Measurements from ENCODE around the gene SLC26A1. TPM values are rescaled to one million over a fixed set of nuclear protein-coding genes. Genes with fewer than 3 reads are reported as not detected.

SLC26A1 gene
- total and polyA plus RNA-seq, 2 donors (not counting 3 experiments of a cell fraction or from before 2014, with no cell fraction given): 0.10 TPM; not detected in 1

- CTCF ChIA-PET: no interaction called here
These were observed 34.4 kb downstream of the SLC26A1 start for GRCh38 chr4:958696-959337.

More at GRCh38 chr4:958696-959337, 34.4 kb downstream of the SLC26A1 start:
- intact Hi-C loops (cut with micrococcal nuclease) (no loop called here), dilution Hi-C loops (cut with MboI; ENCODE audit: extremely low pct_ligation_motif_present, low sequenced_read_pairs) (no loop called here)
- no peak for TF ChIP-seq POLR2A (IDR thresholded peaks at IDR 0.05; ENCODE audit: low read depth, low read length)
- no peak for TF ChIP-seq GATA2 (IDR thresholded peaks at IDR 0.05; ENCODE audit: insufficient read depth, insufficient read length, low read depth, low read length)
- no peak for TF ChIP-seq EZH2 (IDR thresholded peaks at IDR 0.05; ENCODE audit: borderline replicate concordance, low read depth, low read length, severe bottlenecking)
- no peak for TF ChIP-seq FOS (IDR thresholded peaks at IDR 0.05; ENCODE audit: borderline replicate concordance, insufficient read depth, low read length)
- TF ChIP-seq, protein P1, sequence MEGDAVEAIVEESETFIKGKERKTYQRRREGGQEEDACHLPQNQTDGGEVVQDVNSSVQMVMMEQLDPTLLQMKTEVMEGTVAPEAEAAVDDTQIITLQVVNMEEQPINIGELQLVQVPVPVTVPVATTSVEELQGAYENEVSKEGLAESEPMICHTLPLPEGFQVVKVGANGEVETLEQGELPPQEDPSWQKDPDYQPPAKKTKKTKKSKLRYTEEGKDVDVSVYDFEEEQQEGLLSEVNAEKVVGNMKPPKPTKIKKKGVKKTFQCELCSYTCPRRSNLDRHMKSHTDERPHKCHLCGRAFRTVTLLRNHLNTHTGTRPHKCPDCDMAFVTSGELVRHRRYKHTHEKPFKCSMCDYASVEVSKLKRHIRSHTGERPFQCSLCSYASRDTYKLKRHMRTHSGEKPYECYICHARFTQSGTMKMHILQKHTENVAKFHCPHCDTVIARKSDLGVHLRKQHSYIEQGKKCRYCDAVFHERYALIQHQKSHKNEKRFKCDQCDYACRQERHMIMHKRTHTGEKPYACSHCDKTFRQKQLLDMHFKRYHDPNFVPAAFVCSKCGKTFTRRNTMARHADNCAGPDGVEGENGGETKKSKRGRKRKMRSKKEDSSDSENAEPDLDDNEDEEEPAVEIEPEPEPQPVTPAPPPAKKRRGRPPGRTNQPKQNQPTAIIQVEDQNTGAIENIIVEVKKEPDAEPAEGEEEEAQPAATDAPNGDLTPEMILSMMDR (IDR thresholded peaks at IDR 0.05; ENCODE audit: extremely low read depth in 1 of 2, insufficient read depth in 1 of 2, low read depth in 1 of 2, low read length in 2 of 2): no peak
- TF ChIP-seq POLR2AphosphoS5 (IDR thresholded peaks at IDR 0.05; ENCODE audit: insufficient read depth, low read depth, low read length): no peak
- TF ChIP-seq MYC (IDR thresholded peaks at IDR 0.05; ENCODE audit: low read depth, low read length): no peak
- no peak for TF ChIP-seq JUN (IDR thresholded peaks at IDR 0.05; ENCODE audit: borderline replicate concordance, insufficient read depth, insufficient read length, low read depth)
- no peak for TF ChIP-seq MAX (IDR thresholded peaks at IDR 0.05; ENCODE audit: insufficient read depth, insufficient read length)
- H3K9me1 ChIP-seq (replicated peaks; ENCODE audit: control insufficient read depth, extremely low read depth, insufficient read depth, low read length): no peaks in the 10 kb centered on the region
- no peak for FAIRE-seq
- BruUV-seq (replicated peaks): no TSS peak
- peaks cover 0 to 15% of the 10 kb centered on the region in 2 experiments for H3K36me3 ChIP-seq (ENCODE audit: control insufficient read depth in 2 of 2, extremely low read depth in 1 of 2, insufficient read depth in 2 of 2, low read length in 2 of 2)
- no peaks in the 10 kb centered on the region for H4K20me1 ChIP-seq (replicated peaks; ENCODE audit: control insufficient read depth, extremely low read depth, insufficient read depth, low read length)
- no peak overlapping the region for H3K27ac ChIP-seq (ENCODE audit: insufficient read depth, low read depth, low read length)
- no peak overlapping the region for H3K9ac ChIP-seq (replicated peaks; ENCODE audit: extremely low read depth, insufficient read depth, low read length)
- H3K4me1 ChIP-seq (ENCODE audit: control insufficient read depth, extremely low read depth, insufficient read depth, low read length): no peaks in the 10 kb centered on the region
- H3K9me3 ChIP-seq (replicated peaks; ENCODE audit: control insufficient read depth, insufficient read depth, low read length): no peaks in the 10 kb centered on the region
- no peak overlapping the region for H3K4me3 ChIP-seq (replicated peaks in 1 of 3; ENCODE audit: insufficient read depth in 1 of 3, low read depth in 1 of 3, low read length in 3 of 3)
- no peak overlapping the region for H3K4me2 ChIP-seq (ENCODE audit: insufficient read depth, low read length)
- POLR2A ChIA-PET: no interaction called here
- H3K79me2 ChIP-seq (ENCODE audit: control insufficient read depth, insufficient read depth, low read length): no peaks in the 10 kb centered on the region
- no peak for DNase-seq (ENCODE audit: low read depth, low spot score)
- H2AFZ ChIP-seq (ENCODE audit: low read depth, low read length): no peak overlapping the region
- no peaks in the 10 kb centered on the region for H3K27me3 ChIP-seq (ENCODE audit: control insufficient read depth in 2 of 2, insufficient read depth in 2 of 2, low read length in 2 of 2)

All from endothelial cell of umbilical vein (primary cell).